CD4-positive, alpha-beta T cell (primary cell): ENCODE data around the gene VEPH1. TPM values are rescaled to one million over a fixed set of nuclear protein-coding genes. Genes with fewer than 3 reads are reported as not detected.

Experiments used
- ATAC-seq: fragments of 200-7000 bp; cut with Tn5 transposase; one replicate; pipeline ENCODE4 v1.10.0; 2022; ENCODE audit warnings: mild to moderate bottlenecking; ENCODE audit not compliant: poor library complexity
- CTCF ChIA-PET: fragments of 350-600 bp; sonication (Branson Sonifier 250); formaldehyde crosslinking; loops from one replicate; lab custom pipeline; 2021; ENCODE audit warnings: antibody characterized with exemption, inconsistent platforms; lab: Charles Lee
- POLR2A ChIA-PET: fragments of 350-600 bp; sonication (Branson Sonifier 250); formaldehyde crosslinking; loops from one replicate; lab custom pipeline; 2021; ENCODE audit warnings: antibody characterized with exemption, inconsistent platforms; lab: Charles Lee
- DNase-seq, 14 experiments: peaks; one replicate each; pipeline ENCODE4 v3.0.0-alpha.2; 2013 to 2020; ENCODE audit warnings: mixed read lengths in 2 of 14
- H3K27ac ChIP-seq, 2 donors: one replicate each; pipeline versions ENCODE4 v1.5.1 to v1.7.0; 2013; ENCODE audit warnings: low read length in 2 of 2, low read depth in 1 of 2, mild to moderate bottlenecking in 1 of 2
- H3K27me3 ChIP-seq, 2 experiments: 1 replicate in 1 of 2; 2 replicates in 1 of 2; pipeline versions ENCODE4 v1.6.1 to v1.7.0; 2013; ENCODE audit warnings: low read length in 2 of 2, control low read depth in 1 of 2, mild to moderate bottlenecking in 1 of 2, moderate library complexity in 1 of 2; ENCODE audit not compliant: insufficient read depth in 2 of 2, control insufficient read depth in 1 of 2
- H3K36me3 ChIP-seq: one replicate; pipeline ENCODE4 v1.6.1; 2013; ENCODE audit warnings: low read length, control low read depth; ENCODE audit not compliant: insufficient read depth
- H3K4me1 ChIP-seq: one replicate; pipeline ENCODE4 v1.6.1; 2013; ENCODE audit warnings: low read length, control low read depth; ENCODE audit not compliant: insufficient read depth
- H3K4me3 ChIP-seq: one replicate; pipeline ENCODE4 v1.5.1; 2013; ENCODE audit warnings: mild to moderate bottlenecking, low read length, moderate library complexity
- H3K9me3 ChIP-seq, 2 experiments: 1 replicate in 1 of 2; 2 replicates in 1 of 2; pipeline versions ENCODE4 v1.6.1 to v1.7.0; 2013; ENCODE audit warnings: low read length in 2 of 2, mild to moderate bottlenecking in 2 of 2, control low read depth in 1 of 2, moderate library complexity in 1 of 2; ENCODE audit not compliant: control insufficient read depth in 1 of 2, insufficient read depth in 1 of 2
- H3K27ac Mint-ChIP-seq: one replicate; pipeline ENCODE4 v1.8.0; 2020; ENCODE audit warnings: mixed read lengths
- H3K27me3 Mint-ChIP-seq: one replicate; pipeline ENCODE4 v1.8.0; 2021; ENCODE audit warnings: mixed read lengths
- H3K36me3 Mint-ChIP-seq: one replicate; pipeline ENCODE4 v1.8.0; 2021; ENCODE audit warnings: low read depth, mixed read lengths
- H3K4me1 Mint-ChIP-seq: one replicate; pipeline ENCODE4 v1.8.0; 2021; ENCODE audit warnings: low read depth, mixed read lengths
- H3K4me3 Mint-ChIP-seq: one replicate; pipeline ENCODE4 v1.8.0; 2020; ENCODE audit warnings: mild to moderate bottlenecking, mixed read lengths
- H3K9me3 Mint-ChIP-seq: one replicate; pipeline ENCODE4 v1.8.0; 2020; ENCODE audit warnings: mixed read lengths
- intact Hi-C, 2 experiments: fragments of 100-400 bp; cut with DNase I in 1 of 2; cut with micrococcal nuclease in 1 of 2; formaldehyde crosslinking; loops; one replicate each; pipeline versions ENCODE4 v1.15.1 to v1.9.0; 2023 to 2025; cut with DNase I, micrococcal nuclease
- total RNA-seq, 174 experiments: library from RNA in 2 of 174; stranded (reverse) in 2 of 174; gene quantifications; one replicate each; pipeline ENCODE4 v1.2.3 and lab custom pipeline; 2021 to 2026
- TF ChIP-seq, protein P1 (sequence below): fragments of 200-600 bp; IDR thresholded peaks from one replicate; pipeline ENCODE4 v1.8.0; 2022; ENCODE audit warnings: antibody characterized with exemption, mild to moderate bottlenecking

VEPH1 gene
- total RNA-seq, 2 experiments from 2014 or later, result not detected

DNA sequence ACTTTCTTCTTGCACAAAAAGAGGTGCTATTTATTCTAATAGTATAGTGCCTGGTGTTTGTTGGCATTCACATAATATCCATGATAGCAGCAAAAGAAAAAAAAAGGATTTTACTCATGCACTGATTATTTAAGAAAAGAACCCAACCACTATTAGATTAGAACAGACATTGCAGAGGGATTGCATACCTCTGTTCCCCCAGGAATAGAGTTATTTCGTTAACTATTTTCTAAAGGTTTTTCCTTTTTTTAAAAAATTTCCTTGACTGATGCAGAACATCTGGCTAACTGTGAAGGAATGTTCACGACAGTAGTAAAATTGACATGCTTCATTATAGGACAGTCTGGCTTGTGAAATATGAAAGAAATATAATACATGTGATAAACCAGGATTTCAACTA, 203.1 kb downstream of the VEPH1 start:
- Histone ChIP-seq H3K27me3 (no peaks in the 10 kb centered on the region), H3K36me3 (no peaks in the 10 kb centered on the region), H3K4me1 (no peaks in the 10 kb centered on the region), H3K9me3 (no peaks in the 10 kb centered on the region), H3K27ac (no peak overlapping the region), H3K4me3 (no peak overlapping the region)
- Mint-ChIP-seq H3K27me3 (no peaks in the 10 kb centered on the region), H3K4me1 (no peaks in the 10 kb centered on the region), H3K36me3 (no peaks in the 10 kb centered on the region), H3K27ac (no peak overlapping the region), H3K4me3 (no peak overlapping the region), H3K9me3 (no peaks in the 10 kb centered on the region)
- intact Hi-C loops, result no loop called here
- ATAC-seq (no peak), DNase-seq (no peak)
- TF ChIP-seq, protein P1, sequence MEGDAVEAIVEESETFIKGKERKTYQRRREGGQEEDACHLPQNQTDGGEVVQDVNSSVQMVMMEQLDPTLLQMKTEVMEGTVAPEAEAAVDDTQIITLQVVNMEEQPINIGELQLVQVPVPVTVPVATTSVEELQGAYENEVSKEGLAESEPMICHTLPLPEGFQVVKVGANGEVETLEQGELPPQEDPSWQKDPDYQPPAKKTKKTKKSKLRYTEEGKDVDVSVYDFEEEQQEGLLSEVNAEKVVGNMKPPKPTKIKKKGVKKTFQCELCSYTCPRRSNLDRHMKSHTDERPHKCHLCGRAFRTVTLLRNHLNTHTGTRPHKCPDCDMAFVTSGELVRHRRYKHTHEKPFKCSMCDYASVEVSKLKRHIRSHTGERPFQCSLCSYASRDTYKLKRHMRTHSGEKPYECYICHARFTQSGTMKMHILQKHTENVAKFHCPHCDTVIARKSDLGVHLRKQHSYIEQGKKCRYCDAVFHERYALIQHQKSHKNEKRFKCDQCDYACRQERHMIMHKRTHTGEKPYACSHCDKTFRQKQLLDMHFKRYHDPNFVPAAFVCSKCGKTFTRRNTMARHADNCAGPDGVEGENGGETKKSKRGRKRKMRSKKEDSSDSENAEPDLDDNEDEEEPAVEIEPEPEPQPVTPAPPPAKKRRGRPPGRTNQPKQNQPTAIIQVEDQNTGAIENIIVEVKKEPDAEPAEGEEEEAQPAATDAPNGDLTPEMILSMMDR, result no peak
- POLR2A ChIA-PET, result no interaction called here
- CTCF ChIA-PET, result interaction anchor here (0.6 kb wide), 1 partner anchor 13 kb away, joined by 3 read pairs; no protein-coding TSS in a partner anchor

DNA sequence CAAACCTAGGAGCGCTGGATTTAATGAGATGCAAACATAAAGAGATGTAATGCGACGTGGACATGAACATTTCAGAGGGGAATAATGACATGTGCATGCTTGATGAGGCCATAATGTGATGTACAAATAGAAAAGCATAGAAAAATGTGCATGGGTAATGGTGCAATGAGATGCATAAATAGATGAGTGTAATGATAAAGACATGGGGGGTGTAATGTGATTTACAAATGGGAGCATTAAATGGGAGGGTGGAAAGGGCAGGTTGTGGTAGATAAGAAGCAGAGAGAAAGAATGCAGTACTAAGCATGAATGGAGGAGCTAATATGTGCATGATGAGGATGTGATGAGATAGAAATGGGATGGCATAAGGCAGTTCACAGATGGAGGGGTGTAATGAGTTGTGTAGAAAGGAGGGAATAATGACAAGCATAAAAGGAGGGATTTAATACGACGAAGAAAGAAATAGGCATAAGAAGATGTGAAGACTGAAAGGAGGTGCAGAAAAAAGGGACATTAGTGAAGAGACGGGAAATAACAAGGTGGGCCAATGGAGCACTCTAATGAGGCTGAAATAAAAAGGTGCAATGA, 205.8 kb downstream of the VEPH1 start:
- Histone ChIP-seq H3K9me3 (no peaks in the 10 kb centered on the region), H3K36me3 (no peaks in the 10 kb centered on the region), H3K27ac (no peak overlapping the region), H3K27me3 (no peaks in the 10 kb centered on the region), H3K4me1 (no peaks in the 10 kb centered on the region), H3K4me3 (no peak overlapping the region)
- TF ChIP-seq, protein P1, result no peak
- Mint-ChIP-seq H3K4me1 (no peaks in the 10 kb centered on the region), H3K36me3 (no peaks in the 10 kb centered on the region), H3K4me3 (no peak overlapping the region), H3K27ac (no peak overlapping the region), H3K9me3 (no peaks in the 10 kb centered on the region), H3K27me3 (no peaks in the 10 kb centered on the region)
- DNase-seq (no peak), ATAC-seq (no peak)
- ChIA-PET POLR2A (no interaction called here), CTCF (no interaction called here)
- intact Hi-C loops, result no loop called here

DNA sequence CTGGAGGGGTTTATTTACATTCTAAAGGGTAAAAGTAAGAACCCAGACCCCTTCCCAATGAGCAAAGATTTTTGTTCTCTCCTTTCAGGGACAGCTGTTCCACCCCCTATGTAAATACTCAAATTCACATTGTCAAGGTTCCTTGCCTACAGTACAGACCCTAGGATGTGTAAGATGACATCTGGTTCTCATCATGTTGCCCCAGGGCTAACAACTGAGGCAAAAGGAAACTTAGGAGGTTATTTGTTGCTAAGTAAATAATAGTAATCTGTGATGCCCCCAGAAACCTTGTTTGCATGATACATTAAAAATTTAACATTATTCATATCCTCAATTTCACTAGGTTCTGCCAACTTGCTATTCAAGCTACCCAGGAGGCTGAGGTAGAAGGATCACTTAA, 208.3 kb downstream of the VEPH1 start:
- Mint-ChIP-seq H3K27me3 (no peaks in the 10 kb centered on the region), H3K4me3 (no peak overlapping the region), H3K4me1 (no peaks in the 10 kb centered on the region), H3K36me3 (no peaks in the 10 kb centered on the region), H3K27ac (no peak overlapping the region), H3K9me3 (no peaks in the 10 kb centered on the region)
- intact Hi-C loops, result no loop called here
- Histone ChIP-seq H3K27me3 (no peaks in the 10 kb centered on the region), H3K4me3 (no peak overlapping the region), H3K36me3 (no peaks in the 10 kb centered on the region), H3K4me1 (no peaks in the 10 kb centered on the region), H3K27ac (no peak overlapping the region), H3K9me3 (no peaks in the 10 kb centered on the region)
- CTCF ChIA-PET, result no interaction called here
- ATAC-seq, result no peak
- TF ChIP-seq, protein P1, result no peak
- POLR2A ChIA-PET, result no interaction called here
- no peak for DNase-seq
